ENCODE measurements around the gene RACGAP1. TPM values are rescaled to one million over a fixed set of nuclear protein-coding genes. Genes with fewer than 3 reads are reported as not detected.

RACGAP1 gene
- total RNA-seq, 2 donors from 2014 or later: 109 to 195 TPM

Other genes with a start within 250 kb of the RACGAP1 start
- gene NCKAP5L, start 197.1 kb downstream of the RACGAP1 start, total RNA-seq: 1 to 10 TPM; 5.5 to 7.5 TPM
- 1 to 10 TPM; 2.5 to 5.4 TPM for gene BCDIN3D, start 182.4 kb downstream of the RACGAP1 start, total RNA-seq
- under 1 TPM; 0.52 to 0.78 TPM for gene FAIM2, start 121.6 kb downstream of the RACGAP1 start, total RNA-seq
- gene AQP2, start 74.8 kb downstream of the RACGAP1 start, total RNA-seq: not detected
- not detected for gene AQP5, start 63.6 kb downstream of the RACGAP1 start, total RNA-seq
- gene AQP6, start 52.5 kb downstream of the RACGAP1 start, total RNA-seq: not detected
- 10 to 100 TPM in 1 of 2 donors, 1 to 10 TPM in 1; 2.8 to 11.7 TPM for gene ASIC1, start 32.1 kb upstream of the RACGAP1 start, total RNA-seq
- 10 to 100 TPM; 33.8 to 51.2 TPM for gene SMARCD1, start 59.8 kb upstream of the RACGAP1 start, total RNA-seq
- under 1 TPM; 0.35 to 0.46 TPM for gene GPD1, start 78.5 kb upstream of the RACGAP1 start, total RNA-seq
- 10 to 100 TPM; 46.0 to 48.5 TPM for gene COX14, start 86.7 kb upstream of the RACGAP1 start, total RNA-seq
- 10 to 100 TPM; 50.1 to 71.1 TPM for gene CERS5, start 141.9 kb upstream of the RACGAP1 start, total RNA-seq